HL-60 (cell line): ENCODE data around the gene RBMS2.

Experiments
- CTCF ChIP-seq: IDR thresholded peaks from one replicate; pipeline ENCODE4 v1.5.1; 2011; ENCODE audit warnings: low read length, control low read depth, inconsistent platforms; ENCODE audit not compliant: insufficient read depth
- GABPA ChIP-seq: IDR thresholded peaks from 2 replicates; pipeline ENCODE4 v1.6.1; 2012; ENCODE audit warnings: low read depth
- POLR2AphosphoS5 ChIP-seq: IDR thresholded peaks from 2 replicates; pipeline ENCODE4 v1.6.1; 2012; ENCODE audit warnings: low read depth
- REST ChIP-seq: IDR thresholded peaks from 2 replicates; pipeline ENCODE4 v1.6.1; 2012; ENCODE audit warnings: low read depth; ENCODE audit not compliant: insufficient replicate concordance

GRCh38 chr12:56604355-56604754 is 82.7 kb downstream of the RBMS2 start:
- TF ChIP-seq REST, result no peak
- no peak for TF ChIP-seq CTCF
- TF ChIP-seq POLR2AphosphoS5, result no peak
- TF ChIP-seq GABPA, result no peak
